Stimulated activated CD4-positive, alpha-beta T cell treated with anti-CD3 and anti-CD28 coated beads, Interleukin-1b, Interleukin-23, amount 100 ng/mL, for 1 hour (primary cell): ENCODE data around the gene BSDC1.

Experiments
- DNase-seq, 2 donors: peaks; one replicate each; pipeline ENCODE4 v3.0.0-alpha.2; 2020; ENCODE audit warnings: low read depth in 2 of 2

The BSDC1 gene

DNA sequence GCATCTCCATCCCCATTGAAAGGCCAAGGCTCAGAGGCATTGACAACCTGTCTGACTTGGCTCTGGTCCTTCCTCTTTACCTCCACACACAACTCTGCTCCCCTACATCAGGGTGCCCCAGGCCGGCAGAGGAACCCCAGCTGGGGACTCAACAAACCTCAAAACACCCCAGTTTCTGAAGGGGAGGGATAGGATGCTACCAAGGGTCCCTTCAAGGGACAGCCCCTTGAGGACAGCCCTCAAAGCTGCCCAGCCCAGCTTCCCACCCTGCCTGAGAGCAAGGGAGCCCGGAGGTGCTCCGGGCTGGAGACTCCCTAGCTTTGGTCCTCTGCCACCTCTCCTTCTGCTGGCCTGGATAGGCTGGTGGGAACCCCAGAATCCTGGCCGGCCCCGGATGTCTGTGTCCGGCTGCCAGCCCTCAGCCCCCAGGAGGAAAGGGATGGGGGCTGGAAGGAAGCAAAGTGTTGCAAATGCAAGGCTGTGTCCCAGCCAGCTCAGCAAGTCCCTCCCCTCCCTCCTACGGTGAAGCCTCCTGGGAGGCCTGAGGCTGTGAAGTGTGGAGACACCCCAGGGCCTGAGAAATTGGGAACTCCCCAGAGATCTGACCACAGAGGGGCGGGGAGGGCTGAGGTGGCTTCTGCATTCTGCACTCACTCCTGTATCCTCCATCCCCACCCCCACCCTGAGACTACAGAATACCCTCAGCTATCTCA lies 57.1 kb downstream of the BSDC1 start:
- no peak for DNase-seq

DNA sequence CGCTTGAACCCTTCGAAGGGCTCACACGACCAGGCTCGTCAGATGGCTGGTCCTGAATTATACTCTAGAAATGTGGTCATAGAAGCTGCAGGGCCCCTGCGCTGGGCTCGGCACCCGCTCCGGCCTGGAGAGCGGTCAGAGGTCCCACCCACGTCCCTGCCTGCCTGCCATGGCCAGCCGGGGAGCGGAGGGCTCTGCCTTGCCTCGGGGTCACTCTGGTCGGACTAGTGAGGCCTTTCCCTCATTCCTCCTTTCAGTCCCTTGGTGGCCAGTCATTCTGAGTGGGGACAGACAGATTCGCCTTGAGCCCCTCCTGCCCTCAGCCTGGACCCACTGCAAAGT lies 57.7 kb downstream of the BSDC1 start:
- no peak for DNase-seq

DNA sequence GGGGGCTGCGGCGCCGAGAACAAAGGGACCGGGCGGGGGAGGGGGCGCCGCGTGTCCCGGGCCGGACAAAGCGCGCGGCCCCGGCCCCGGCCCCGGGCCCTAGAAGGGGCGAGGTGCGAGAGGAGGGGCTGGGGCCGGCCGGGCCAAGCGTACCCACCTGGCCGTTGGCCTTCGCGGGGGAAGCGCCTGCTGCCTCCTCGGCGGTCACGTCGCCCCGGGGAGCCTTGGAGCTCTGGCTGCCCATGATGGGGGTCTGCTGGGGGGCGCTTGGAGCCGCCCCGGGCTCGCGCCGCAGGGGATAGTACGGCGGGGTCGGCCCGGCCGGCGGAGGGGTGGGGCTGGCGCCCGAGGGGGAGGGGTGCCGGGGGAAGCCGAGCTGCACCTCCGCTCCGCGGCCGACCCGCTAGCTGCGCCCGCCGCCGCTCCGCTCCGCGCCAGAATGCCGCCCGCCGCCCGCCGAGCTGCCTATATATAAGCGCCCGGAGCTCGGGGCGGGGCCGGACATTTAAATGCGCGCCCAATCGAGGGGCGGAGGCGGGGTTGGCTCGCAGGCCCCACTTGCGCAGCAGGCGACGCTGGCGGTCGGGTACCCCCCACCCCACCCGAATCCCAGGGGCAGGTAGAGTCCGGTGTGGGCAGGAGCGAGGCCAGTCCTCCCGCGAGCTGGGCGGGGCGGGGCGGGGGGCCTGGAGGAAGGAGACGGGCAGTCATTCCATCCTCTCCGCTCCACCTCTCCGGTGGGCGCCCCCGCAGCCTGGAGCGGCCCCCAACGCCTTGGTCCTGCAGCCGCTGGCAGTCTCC lies 58.3 kb downstream of the BSDC1 start, which contains the start of gene MARCKSL1:
Gene MARCKSL1, minus strand, starts transcription at position 444 of the 801 bp plus-strand sequence. Its CDS starts 200 bp downstream, at position 244.
- peak; percentile 73 to 78 for DNase-seq

DNA sequence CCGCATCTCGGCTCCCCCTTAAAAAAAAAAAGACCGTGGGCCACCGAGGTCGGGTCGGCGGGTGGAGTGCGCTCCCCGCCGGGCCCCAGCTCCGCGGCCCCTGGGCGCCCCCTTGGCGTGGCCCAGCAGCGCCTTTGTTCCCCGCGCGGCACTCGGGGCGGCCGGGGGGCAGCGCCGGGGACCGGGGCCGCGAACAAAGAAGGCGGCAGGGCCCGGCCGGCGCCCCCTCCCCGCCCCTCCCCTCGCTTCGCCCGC lies 58.8 kb downstream of the BSDC1 start:
- DNase-seq = no peak

DNA sequence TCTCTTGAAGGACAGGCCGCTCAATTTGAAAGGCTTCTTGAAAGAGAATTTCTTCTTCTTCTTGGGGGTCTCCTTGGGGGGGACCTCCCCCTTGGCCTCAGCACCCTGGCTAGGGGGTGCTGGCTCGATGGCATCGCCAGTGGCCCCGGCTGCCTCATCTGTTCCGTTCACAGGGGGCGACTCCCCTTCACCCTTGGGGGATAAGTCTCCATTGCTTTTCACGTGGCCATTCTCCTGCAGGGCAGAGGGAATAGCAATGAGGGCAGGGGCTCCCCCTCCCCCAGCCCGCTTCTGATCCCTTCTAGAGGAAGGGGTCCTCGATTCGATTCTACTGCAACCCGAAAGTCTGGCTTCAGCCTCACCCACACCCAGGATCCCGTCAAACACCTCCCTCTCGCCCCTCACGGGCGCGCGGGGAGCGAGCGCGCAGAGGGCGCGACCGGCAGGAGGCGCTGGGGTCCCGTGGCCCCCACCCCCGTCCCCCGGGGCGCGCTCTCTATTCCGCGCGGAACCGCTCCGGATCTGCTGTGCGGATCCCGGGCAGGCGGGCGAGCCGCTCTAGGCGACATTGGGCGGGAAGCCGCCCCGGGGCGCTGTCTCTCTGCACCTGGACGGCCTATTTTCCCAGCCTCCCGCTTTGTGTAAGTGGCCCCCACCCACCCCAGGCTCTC lies 59.2 kb downstream of the BSDC1 start:
- DNase-seq = peak in 1 of 2 donors; percentile 48

DNA sequence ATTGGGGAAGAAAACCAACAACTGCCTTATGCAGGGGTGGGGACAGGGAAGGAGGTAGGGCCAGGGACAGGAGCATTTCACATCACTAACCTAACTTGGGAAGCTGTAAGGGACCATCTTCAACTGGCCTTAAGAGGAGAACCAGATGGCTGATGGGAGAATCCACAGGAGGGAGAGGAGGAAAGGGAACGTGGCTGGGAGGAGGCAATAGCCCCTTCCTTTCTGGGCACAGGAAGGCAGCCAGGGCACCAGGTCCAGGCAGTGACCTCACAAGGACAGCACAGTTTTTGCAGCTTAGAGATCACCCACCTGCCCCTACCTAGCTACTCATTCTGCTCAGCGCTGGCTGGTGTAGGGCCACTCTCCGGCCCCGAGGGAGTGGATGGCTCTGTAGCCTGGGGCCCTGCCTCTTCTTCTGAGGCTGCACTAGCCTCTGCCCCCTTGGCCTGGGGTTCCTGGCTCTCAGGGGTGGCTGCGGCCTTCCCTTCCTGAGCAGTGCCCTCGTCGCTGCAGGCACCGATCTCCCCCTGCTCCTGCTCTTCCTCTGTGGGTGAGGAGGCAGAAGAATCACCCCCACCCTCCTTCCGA lies 59.9 kb downstream of the BSDC1 start:
- DNase-seq = no peak

DNA sequence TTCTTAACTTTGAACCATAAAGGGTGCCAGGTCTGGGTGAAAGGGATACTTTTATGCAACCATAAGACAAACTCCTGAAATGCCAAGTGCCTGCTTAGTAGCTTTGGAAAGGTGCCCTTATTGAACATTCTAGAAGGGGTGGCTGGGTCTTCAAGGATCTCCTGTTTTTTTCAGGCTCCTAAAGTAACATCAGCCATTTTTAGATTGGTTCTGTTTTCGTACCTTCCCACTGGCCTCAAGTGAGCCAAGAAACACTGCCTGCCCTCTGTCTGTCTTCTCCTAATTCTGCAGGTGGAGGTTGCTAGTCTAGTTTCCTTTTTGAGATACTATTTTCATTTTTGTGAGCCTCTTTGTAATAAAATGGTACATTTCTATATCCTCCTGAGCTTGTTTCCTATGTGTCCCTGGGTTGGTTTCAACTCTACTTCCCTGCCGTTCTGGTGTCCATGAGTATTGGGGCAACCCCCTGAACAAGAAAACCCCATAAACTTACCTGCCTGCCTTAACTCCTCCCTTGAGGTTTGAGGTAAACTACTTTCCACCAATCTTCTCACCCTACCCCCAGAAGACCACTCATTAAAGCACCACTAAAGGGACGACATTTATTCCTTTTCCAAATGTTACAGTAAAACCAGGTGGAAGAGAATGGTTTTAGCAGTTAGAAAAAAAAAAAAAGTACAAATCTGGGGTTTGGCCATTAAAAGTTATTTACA lies 60.8 kb downstream of the BSDC1 start:
- DNase-seq = no peak

DNA sequence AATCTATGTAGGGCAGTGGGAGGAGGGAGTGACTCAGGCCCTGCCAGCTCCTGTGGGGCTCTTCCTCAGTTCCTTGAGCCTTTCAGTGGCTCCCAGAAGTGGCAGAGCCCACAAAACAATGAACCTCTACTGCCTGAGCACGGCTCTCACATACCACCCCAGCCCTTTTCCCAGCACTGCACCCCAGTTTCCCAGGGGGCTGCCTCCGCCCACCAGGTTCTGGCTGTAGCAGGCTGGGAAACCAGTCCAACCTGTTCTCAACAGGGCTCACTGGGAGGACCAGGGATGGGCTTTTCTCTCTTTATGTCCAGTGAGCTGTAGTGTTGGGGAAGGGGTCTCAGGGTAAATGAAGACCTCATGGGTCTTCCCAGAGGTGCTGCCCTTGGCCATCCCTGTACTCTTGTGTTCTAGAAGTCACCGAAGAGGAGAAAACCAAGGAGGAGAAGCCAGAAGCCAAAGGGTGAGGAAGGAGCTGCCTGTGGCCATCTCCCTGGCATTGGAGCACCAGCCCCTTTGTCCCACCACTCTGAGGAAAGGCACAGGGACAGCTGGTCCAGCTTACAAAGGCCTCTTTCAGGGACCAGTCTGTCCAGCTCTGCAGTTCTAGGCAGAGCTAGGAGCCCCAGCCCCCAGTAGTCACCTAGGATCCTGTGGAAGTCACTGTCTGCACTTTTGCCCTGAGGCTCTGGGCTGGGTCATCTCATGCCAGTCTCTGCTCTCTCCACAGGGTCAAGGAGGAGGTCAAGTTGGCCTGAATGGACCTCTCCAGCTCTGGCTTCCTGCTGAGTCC lies 61.8 kb downstream of the BSDC1 start:
- no peak for DNase-seq

DNA sequence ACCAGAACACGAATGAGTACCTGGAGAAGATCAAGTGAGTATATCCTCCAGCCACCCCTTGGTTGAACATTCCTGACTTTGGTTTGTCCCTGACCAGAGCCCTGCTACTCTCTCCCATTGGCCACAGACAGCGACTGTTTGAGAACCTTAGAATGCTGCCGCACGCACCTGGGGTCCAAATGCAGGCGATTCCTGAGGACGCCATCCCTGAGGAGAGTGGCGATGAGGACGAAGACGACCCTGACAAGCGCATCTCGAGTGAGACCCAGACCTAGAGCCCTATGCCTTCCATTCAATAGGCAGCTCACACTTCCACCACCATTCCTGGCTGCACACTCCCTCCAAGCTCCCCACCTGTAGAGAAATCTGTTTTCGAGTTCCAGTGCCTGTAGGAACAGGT lies 62.7 kb downstream of the BSDC1 start:
- no peak for DNase-seq

DNA sequence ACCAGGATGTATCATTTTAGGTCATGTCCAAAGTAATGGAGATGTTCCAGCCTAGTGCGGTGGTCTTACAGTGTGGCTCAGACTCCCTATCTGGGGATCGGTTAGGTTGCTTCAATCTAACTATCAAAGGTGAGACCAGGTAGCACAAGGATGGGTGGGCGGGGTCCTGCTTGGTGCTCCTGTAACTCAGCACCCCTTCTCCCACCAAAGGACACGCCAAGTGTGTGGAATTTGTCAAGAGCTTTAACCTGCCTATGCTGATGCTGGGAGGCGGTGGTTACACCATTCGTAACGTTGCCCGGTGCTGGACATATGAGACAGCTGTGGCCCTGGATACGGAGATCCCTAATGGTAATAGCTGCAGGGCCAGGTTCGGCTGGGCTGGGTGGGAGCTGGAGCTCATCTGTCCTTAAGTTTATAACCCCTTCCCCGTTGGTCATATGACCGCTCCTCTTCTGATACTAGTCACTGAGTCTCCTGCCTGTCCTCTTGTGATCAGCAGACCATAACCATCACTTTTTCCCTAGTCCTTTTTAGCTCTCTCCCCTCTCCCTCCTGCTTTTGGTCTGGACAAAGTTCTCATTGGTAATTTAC lies 63.6 kb downstream of the BSDC1 start:
- no peak for DNase-seq

DNA sequence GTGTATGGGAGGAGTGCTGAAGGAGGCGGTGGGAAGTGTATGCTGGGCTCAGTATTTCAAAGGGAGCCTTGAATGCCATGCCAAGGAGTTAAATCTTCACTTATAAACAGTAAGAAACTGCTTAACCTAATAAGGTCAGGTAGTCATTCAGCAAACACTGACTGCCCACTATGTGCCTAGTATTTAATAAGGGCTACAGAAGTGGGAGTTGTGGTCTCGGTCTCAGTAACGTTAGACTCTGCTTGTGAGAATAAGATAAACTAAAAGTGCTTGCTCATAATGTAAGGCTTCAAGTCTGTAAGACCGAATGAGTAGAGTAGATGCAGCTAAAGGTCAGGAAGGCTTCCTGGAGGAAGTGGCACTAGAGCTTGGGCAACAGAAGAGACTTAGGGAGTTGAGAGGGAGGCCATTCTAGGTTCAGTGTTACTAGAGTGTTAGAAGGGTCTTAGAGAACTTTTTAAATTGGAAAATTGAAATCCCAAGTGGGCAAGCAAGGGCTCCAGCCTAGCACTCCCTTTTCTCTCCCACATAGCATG lies 64.2 kb downstream of the BSDC1 start:
- no peak for DNase-seq

DNA sequence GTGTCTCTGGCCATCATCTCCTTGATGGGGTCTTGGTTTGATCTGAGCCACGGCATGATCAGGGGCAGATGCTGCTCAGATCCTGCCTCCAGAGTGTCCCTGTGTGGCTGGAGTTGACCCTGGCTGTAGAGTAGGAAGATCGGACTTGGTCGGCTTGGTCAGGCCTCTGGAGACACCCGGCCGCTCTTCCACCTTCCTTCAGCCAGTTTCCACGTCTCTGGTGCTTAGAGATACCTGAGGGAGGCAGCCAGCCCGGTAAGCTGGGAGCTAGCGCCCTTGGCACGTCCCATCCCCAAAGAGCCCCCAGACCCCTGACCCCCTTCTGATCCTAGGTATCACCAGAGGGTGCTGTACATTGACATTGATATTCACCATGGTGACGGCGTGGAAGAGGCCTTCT lies 67.0 kb downstream of the BSDC1 start:
- no peak for DNase-seq

DNA sequence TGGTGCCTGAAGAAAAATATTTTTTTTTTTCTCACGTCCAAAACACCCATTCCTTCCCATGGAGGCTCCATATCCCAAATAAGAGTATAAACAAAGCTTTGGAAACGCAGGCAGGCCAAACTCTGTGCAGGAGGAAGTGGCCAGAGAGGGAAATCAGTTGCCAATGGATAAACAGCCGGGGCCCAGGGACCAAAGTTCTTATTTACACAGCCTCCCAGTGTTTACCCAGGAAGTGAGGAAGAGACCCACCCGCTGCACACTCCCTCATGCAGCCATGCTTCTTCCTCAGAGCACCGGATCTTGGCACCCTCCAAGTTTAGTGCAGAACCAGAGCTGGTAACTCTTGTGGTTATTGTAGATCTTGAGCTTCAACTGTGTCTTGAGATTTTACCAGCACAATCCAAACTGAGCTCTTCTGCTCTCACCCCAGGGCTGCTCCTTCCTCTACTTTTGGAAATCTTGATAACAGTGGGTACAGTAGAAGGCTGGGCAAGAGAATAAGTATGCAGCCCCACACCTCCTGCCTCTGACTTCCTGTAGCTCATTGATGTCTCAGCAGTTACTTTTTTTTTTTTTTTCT lies 72.4 kb downstream of the BSDC1 start:
- DNase-seq = no peak

DNA sequence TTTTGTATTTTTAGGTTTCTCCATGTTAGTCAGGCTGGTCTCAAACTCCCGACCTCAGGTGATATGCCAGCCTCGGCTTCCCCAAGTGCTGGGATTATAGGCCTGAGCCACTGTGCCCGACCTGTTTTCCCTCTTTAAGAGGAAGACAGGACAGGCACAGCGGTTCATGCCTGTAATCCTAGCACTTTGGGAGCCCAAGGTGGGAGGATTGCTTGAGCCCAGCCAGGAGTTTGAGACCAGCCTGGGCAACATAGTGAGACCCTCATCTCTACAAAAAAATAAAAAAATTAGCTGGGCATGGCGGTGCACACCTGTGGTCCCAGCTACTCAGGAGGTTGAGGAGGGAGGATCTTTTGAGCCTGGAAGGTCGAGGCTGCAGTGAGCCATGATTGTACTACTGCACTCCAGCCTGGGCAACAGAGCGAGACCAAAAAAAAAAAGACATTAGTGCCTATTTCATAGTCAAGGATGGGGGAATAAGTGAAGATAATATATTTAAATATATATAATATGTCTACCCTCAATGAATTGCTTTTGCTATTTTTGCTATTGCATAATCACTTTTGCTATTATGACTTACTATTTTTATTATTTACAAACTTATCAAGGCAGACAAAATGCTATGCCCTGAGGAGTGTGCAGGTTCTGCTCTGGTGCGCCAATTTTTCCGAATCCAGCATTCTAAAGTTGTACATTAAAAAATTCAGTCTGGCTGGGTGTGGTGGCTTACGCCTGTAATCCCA lies 75.9 kb downstream of the BSDC1 start:
- DNase-seq = no peak

DNA sequence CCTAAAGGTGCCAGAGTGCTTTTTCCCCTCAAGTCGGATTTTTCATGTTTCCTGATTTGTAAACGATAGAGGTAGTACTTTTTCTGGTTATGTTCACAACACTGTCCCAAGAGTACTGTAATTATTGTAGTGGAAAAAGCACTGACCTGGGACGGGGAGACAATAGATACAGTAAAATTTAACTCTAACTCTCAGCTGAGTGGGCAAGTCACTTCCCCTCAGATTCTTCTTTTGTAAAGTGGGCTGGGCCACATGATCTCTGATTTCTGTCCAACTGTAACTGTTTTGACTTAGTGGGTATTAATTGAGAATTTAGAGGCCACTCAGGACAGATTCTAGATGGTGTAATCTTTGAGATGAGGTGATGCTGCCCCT lies 77.4 kb downstream of the BSDC1 start:
- no peak for DNase-seq
